GM12878 (cell line): ENCODE results near the gene MGAT5. TPM values are rescaled to one million over a fixed set of nuclear protein-coding genes. Genes with fewer than 3 reads are reported as not detected.

Experiments used
- ATAC-seq: fragments of 200-7000 bp; cut with Tn5 transposase; 3 replicates; pipeline ENCODE4 v1.9.1; 2020; ENCODE audit warnings: mild to moderate bottlenecking, moderate library complexity
- BruUV-seq: library from RNA; stranded (reverse); fragments of 400-500 nt; replicated peaks from 2 replicates; lab custom pipeline; 2021; lab: Mats Ljungman, UMichigan
- CTCF ChIA-PET: fragments of 300-600 bp; sonication (Branson Sonifier 250); formaldehyde crosslinking; extraction: SDS; loops from one replicate; lab custom pipeline; 2021; ENCODE audit warnings: inconsistent platforms; lab: Yijun Ruan, JAX
- POLR2A ChIA-PET: fragments of 350-600 bp; formaldehyde crosslinking; extraction: SDS; loops from one replicate; lab custom pipeline; 2021; ENCODE audit warnings: inconsistent platforms; lab: Charles Lee
- RAD21 ChIA-PET: fragments of 300-600 bp; sonication (Branson Sonifier 250); formaldehyde crosslinking; loops from one replicate; lab custom pipeline; 2023; ENCODE audit warnings: antibody characterized with exemption; ENCODE audit not compliant: unreplicated experiment; lab: Charles Lee
- SMC1A ChIA-PET: fragments of 300-600 bp; sonication (Branson Sonifier 250); formaldehyde crosslinking; loops from one replicate; lab custom pipeline; 2023; ENCODE audit not compliant: unreplicated experiment, uncharacterized antibody; lab: Charles Lee
- DNase-seq: peaks from one replicate; pipeline ENCODE4 v3.0.0-alpha.2; 2011; ENCODE audit warnings: low read depth, low spot score
- FAIRE-seq: peaks from 3 replicates; lab custom pipeline; 2011; peaks lifted over from hg19 to GRCh38; lab: Jason Lieb, UNC
- H2AFZ ChIP-seq: 2 replicates; pipeline ENCODE4 v1.6.0; 2011; ENCODE audit warnings: low read depth, low read length, control low read depth; ENCODE audit not compliant: control insufficient read depth
- H3K27ac ChIP-seq: 2 replicates; pipeline ENCODE4 v1.5.1; 2011; ENCODE audit warnings: control low read depth; ENCODE audit not compliant: control insufficient read depth, insufficient read depth
- H3K27me3 ChIP-seq, 2 experiments: replicated peaks in 1 of 2; 2 replicates each; pipeline versions ENCODE4 v1.6.0 to v1.6.1; 2011; ENCODE audit warnings: low read length in 1 of 2; ENCODE audit not compliant: control insufficient read depth in 2 of 2, insufficient read depth in 2 of 2
- H3K36me3 ChIP-seq, 2 experiments: 2 replicates each; pipeline ENCODE4 v1.5.1; 2011; ENCODE audit warnings: low read length in 1 of 2; ENCODE audit not compliant: control insufficient read depth in 2 of 2, insufficient read depth in 2 of 2
- H3K4me1 ChIP-seq: 2 replicates; pipeline ENCODE4 v1.6.1; 2011; ENCODE audit warnings: mild to moderate bottlenecking, low read length, moderate library complexity, mixed read lengths; ENCODE audit not compliant: control insufficient read depth, insufficient read depth
- H3K4me2 ChIP-seq: 2 replicates; pipeline ENCODE4 v1.6.0; 2011; ENCODE audit warnings: control low read depth; ENCODE audit not compliant: control insufficient read depth, insufficient read depth
- H3K4me3 ChIP-seq: fragments of 200-600 bp; sonication (generic); 2 replicates; pipeline ENCODE4 v1.5.1; 2016
- H3K79me2 ChIP-seq: 2 replicates; pipeline ENCODE4 v1.6.0; 2011; ENCODE audit warnings: low read length; ENCODE audit not compliant: control insufficient read depth, insufficient read depth
- H3K9ac ChIP-seq: 2 replicates; pipeline ENCODE4 v1.8.0; 2011; ENCODE audit warnings: low read length, control low read depth, mixed read lengths; ENCODE audit not compliant: control insufficient read depth, insufficient read depth
- H3K9me3 ChIP-seq: replicated peaks from 3 replicates; pipeline ENCODE4 v1.5.1; 2011; ENCODE audit warnings: mild to moderate bottlenecking, low read length; ENCODE audit not compliant: control insufficient read depth, insufficient read depth
- H4K20me1 ChIP-seq: 2 replicates; pipeline ENCODE4 v1.6.0; 2011; ENCODE audit not compliant: control insufficient read depth, insufficient read depth
- BACH1 ChIP-seq: fragments of 450-650 bp; IDR thresholded peaks from 2 replicates; pipeline ENCODE4 v1.6.1; 2017; ENCODE audit warnings: mild to moderate bottlenecking, borderline replicate concordance
- BCL11A ChIP-seq: IDR thresholded peaks from 2 replicates; pipeline ENCODE4 v1.6.1; 2011; ENCODE audit warnings: low read depth, low read length
- CBX5 ChIP-seq: sonication (generic); IDR thresholded peaks from 2 replicates; pipeline ENCODE4 v1.6.1; 2016; ENCODE audit warnings: low read depth, moderate library complexity, mild to moderate bottlenecking, inconsistent platforms
- CHD1 ChIP-seq: IDR thresholded peaks from 2 replicates; pipeline ENCODE4 v1.6.1; 2012; ENCODE audit warnings: low read depth, low read length, improper control_type of control experiment
- FOXM1 ChIP-seq: IDR thresholded peaks from 2 replicates; pipeline ENCODE4 v1.6.1; 2012; ENCODE audit warnings: low read depth, mild to moderate bottlenecking, inconsistent platforms, low read length, moderate library complexity
- GABPA ChIP-seq: IDR thresholded peaks from 2 replicates; pipeline ENCODE4 v1.6.1; 2014; ENCODE audit warnings: antibody characterized with exemption, low read depth, mild to moderate bottlenecking, inconsistent platforms
- KLF5 ChIP-seq: fragments of 450-650 bp; IDR thresholded peaks from 2 replicates; pipeline ENCODE4 v1.6.1; 2014; ENCODE audit warnings: mild to moderate bottlenecking; ENCODE audit not compliant: partially characterized antibody
- PAX8 ChIP-seq: fragments of 450-650 bp; IDR thresholded peaks from 2 replicates; pipeline ENCODE4 v1.6.1; 2017; ENCODE audit warnings: mild to moderate bottlenecking, moderate library complexity
- RAD51 ChIP-seq: fragments of 450-650 bp; IDR thresholded peaks from 2 replicates; pipeline ENCODE4 v1.6.1; 2016; ENCODE audit warnings: moderate library complexity, mild to moderate bottlenecking, inconsistent platforms
- RBBP5 ChIP-seq: fragments of 200-600 bp; sonication (generic); conservative IDR thresholded peaks from 2 replicates; pipeline ENCODE4 v1.6.1; 2016
- RUNX3 ChIP-seq: IDR thresholded peaks from 2 replicates; pipeline ENCODE4 v1.6.1; 2012; ENCODE audit warnings: low read length, inconsistent platforms
- SIX5 ChIP-seq: IDR thresholded peaks from 2 replicates; pipeline ENCODE4 v1.6.1; 2011; ENCODE audit warnings: mild to moderate bottlenecking, low read depth, low read length, moderate library complexity; ENCODE audit not compliant: severe bottlenecking
- SMAD1 ChIP-seq: fragments of 450-650 bp; IDR thresholded peaks from 2 replicates; pipeline ENCODE4 v1.6.1; 2018; ENCODE audit warnings: mild to moderate bottlenecking, low read depth; ENCODE audit not compliant: partially characterized antibody
- WRNIP1 ChIP-seq: IDR thresholded peaks from 2 replicates; pipeline ENCODE4 v1.6.1; 2011; ENCODE audit warnings: low read depth, low read length, improper control_type of control experiment, borderline replicate concordance
- ZZZ3 ChIP-seq: IDR thresholded peaks from 2 replicates; pipeline ENCODE4 v1.6.1; 2011; ENCODE audit warnings: low read depth; ENCODE audit not compliant: control insufficient read depth, insufficient read length
- WGBS: methylation state at CpG from one replicate; pipeline ENCODE4 v1.1.6; 2016; ENCODE audit warnings: low lambda C conversion rate; ENCODE audit not compliant: insufficient replicate concordance, insufficient coverage; ENCODE audit errors: missing lambda C conversion rate; 5-methylcytosine and 5-hydroxymethylcytosine counted together
- in situ Hi-C: fragments of 300-500 bp; cut with MboI; formaldehyde crosslinking; loops from 9 replicates; pipeline ENCODE4 v1.14.3; 2018; ENCODE audit warnings: mixed read lengths
- intact Hi-C: fragments of 100-400 bp; cut with micrococcal nuclease; formaldehyde crosslinking; loops from one replicate; pipeline ENCODE4 v1.14.2; 2022; ENCODE audit not compliant: unreplicated experiment
- polyA plus RNA-seq, 11 experiments: library from polyadenylated mRNA; depleted of rRNA in 4 of 11; unstranded in 6 of 11; stranded (reverse) in 5 of 11; fragments of >200 nt; fragmentation: Nextera tagmentation in 4 of 11; fragmentation: Illumina TruSeq in 1 of 11; extraction: Ambion mirVana in 4 of 11; extraction: Trizol in 1 of 11; gene quantifications; 1 replicate in 1 of 11; 2 replicates in 10 of 11; pipeline versions ENCODE4 v1.2.1 to v1.2.3, GENCODE V29; 2011 to 2016; ENCODE audit warnings: inconsistent platforms in 2 of 11, missing spikeins in 2 of 11, low read depth in 1 of 11
- total RNA-seq, 4 experiments: library from RNA; depleted of rRNA in 3 of 4; stranded (reverse); fragments of >200 nt in 3 of 4; fragmentation: Illumina TruSeq in 1 of 4; extraction: Trizol in 1 of 4; gene quantifications; 2 replicates each; pipeline versions ENCODE4 v1.2.1 to v1.2.3, GENCODE V29; 2013 to 2021
- TF ChIP-seq, protein P1 (sequence below): fragments of 450-650 bp; IDR thresholded peaks from 2 replicates; pipeline ENCODE4 v1.6.1; 2017; ENCODE audit warnings: low read depth, mild to moderate bottlenecking, moderate library complexity
- TF ChIP-seq, protein P2 (sequence below): fragments of 450-650 bp; IDR thresholded peaks from 2 replicates; pipeline ENCODE4 v1.6.1; 2014; ENCODE audit warnings: mild to moderate bottlenecking
- TF ChIP-seq, protein P3 (sequence below): fragments of 450-650 bp; IDR thresholded peaks from 2 replicates; pipeline ENCODE4 v1.6.1; 2017; ENCODE audit warnings: antibody characterized with exemption, mild to moderate bottlenecking, moderate library complexity

Gene MGAT5
- total and polyA plus RNA-seq, 10 of the 15 experiments (the other 5 are each of a cell fraction or from before 2014, with no cell fraction given), result 4.9 to 104 (median 36.2) TPM

DNA sequence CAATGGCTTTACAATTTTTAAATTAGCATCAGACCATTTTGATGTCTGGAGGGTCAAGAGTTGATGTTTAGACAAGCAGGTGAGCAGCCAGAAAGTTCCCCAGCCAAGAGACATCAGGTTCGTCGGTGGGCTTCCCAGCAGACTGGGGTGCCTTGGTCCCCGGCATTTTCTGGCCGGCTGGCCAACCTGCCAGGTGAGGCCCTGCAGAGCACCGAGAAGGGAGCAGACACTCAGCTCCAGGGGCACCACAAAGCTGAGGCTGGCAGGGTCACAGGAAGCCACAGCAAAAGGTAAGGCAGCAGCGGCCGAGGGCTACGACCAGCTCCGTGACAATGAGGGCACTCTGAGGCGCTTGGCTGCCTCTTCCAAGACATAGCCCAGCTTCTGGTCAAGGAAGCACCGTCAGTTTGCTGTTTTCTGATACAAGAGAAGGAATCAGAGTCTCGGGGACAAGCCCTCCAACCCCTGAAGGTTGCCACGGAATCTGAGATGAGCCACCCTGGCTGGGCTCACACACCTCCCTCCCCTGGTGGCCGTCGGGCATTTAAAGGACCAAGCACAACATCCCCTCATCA lies 229.0 kb downstream of the MGAT5 start (continued):
- TF ChIP-seq CHD1 (no peak), RBBP5 (no peak), BCL11A (no peak), KLF5 (no peak), CBX5 (no peak), GABPA (no peak), WRNIP1 (no peak)
- TF ChIP-seq, protein P1, sequence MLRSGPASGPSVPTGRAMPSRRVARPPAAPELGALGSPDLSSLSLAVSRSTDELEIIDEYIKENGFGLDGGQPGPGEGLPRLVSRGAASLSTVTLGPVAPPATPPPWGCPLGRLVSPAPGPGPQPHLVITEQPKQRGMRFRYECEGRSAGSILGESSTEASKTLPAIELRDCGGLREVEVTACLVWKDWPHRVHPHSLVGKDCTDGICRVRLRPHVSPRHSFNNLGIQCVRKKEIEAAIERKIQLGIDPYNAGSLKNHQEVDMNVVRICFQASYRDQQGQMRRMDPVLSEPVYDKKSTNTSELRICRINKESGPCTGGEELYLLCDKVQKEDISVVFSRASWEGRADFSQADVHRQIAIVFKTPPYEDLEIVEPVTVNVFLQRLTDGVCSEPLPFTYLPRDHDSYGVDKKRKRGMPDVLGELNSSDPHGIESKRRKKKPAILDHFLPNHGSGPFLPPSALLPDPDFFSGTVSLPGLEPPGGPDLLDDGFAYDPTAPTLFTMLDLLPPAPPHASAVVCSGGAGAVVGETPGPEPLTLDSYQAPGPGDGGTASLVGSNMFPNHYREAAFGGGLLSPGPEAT, result no peak

DNA sequence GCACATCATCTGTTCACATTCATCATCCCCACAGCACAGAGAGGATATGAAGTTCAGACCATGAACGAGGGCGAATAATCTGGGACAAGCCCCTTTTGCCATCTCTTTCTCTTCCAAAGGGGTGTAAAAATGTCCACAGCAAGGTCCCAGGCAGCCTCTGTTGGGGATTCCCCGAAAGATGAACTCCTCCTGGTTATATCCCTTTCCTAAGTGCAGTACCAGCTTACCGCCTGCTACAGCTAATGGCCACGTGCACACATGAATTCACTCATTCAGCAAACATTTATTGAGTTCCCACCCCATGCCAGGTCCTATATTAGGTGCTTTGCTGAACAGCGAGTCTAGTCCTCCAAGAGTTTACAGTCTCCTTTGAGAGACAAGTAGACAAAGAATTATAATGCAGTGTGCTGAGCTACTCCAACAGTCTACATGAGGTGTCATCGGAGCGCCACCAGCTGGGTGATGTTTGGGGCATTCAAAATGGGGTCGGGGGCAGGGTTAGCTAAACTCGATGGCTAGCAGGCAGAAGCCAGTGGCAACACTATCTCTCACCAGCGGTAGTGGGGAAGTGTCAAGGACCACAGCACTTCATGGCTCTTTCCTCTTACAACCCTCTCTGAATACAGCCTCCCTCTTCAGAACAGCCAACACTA lies 236.0 kb downstream of the MGAT5 start:
- ChIA-PET SMC1A (no interaction called here), POLR2A (no interaction called here), RAD21 (no interaction called here), CTCF (no interaction called here)
- no peak overlapping the region for H3K4me2 ChIP-seq
- no peaks in the 10 kb centered on the region for H3K9me3 ChIP-seq
- H4K20me1 ChIP-seq, result no peaks in the 10 kb centered on the region
- 38% methylated on average over 11 of the region's 11 CpGs for WGBS
- no peaks in the 10 kb centered on the region for H3K79me2 ChIP-seq
- no peak overlapping the region for H3K9ac ChIP-seq
- DNase-seq (no peak), FAIRE-seq (no peak), ATAC-seq (no peak)
- no TSS peak for BruUV-seq
- H3K4me1 ChIP-seq, result no peaks in the 10 kb centered on the region
- intact Hi-C loops, result no loop called here
- no peak overlapping the region for H3K27ac ChIP-seq
- peaks cover 0 to 3% of the 10 kb centered on the region in 2 experiments; a peak in 2 of 4 replicates for H3K27me3 ChIP-seq
- H3K36me3 ChIP-seq, result no peaks in the 10 kb centered on the region
- no peak overlapping the region for H3K4me3 ChIP-seq
- in situ Hi-C loops, result no loop called here
- no peak overlapping the region for H2AFZ ChIP-seq
- TF ChIP-seq SMAD1 (no peak), CBX5 (no peak), RUNX3 (no peak), BACH1 (no peak), FOXM1 (no peak), RAD51 (no peak), PAX8 (no peak), SIX5 (no peak), ZZZ3 (no peak)
- TF ChIP-seq, protein P2, sequence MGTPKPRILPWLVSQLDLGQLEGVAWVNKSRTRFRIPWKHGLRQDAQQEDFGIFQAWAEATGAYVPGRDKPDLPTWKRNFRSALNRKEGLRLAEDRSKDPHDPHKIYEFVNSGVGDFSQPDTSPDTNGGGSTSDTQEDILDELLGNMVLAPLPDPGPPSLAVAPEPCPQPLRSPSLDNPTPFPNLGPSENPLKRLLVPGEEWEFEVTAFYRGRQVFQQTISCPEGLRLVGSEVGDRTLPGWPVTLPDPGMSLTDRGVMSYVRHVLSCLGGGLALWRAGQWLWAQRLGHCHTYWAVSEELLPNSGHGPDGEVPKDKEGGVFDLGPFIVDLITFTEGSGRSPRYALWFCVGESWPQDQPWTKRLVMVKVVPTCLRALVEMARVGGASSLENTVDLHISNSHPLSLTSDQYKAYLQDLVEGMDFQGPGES, result no peak
- TF ChIP-seq, protein P3, sequence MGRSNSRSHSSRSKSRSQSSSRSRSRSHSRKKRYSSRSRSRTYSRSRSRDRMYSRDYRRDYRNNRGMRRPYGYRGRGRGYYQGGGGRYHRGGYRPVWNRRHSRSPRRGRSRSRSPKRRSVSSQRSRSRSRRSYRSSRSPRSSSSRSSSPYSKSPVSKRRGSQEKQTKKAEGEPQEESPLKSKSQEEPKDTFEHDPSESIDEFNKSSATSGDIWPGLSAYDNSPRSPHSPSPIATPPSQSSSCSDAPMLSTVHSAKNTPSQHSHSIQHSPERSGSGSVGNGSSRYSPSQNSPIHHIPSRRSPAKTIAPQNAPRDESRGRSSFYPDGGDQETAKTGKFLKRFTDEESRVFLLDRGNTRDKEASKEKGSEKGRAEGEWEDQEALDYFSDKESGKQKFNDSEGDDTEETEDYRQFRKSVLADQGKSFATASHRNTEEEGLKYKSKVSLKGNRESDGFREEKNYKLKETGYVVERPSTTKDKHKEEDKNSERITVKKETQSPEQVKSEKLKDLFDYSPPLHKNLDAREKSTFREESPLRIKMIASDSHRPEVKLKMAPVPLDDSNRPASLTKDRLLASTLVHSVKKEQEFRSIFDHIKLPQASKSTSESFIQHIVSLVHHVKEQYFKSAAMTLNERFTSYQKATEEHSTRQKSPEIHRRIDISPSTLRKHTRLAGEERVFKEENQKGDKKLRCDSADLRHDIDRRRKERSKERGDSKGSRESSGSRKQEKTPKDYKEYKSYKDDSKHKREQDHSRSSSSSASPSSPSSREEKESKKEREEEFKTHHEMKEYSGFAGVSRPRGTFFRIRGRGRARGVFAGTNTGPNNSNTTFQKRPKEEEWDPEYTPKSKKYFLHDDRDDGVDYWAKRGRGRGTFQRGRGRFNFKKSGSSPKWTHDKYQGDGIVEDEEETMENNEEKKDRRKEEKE, result no peak
